HG03060 (cell line): ENCODE results near the gene PACS2.

Experiments
- ATAC-seq: cut with Tn5 transposase; IDR thresholded peaks from one replicate; pipeline ENCODE4 v1.9.1; 2021; ENCODE audit warnings: low read depth, moderate number of reproducible peaks; ENCODE audit not compliant: unreplicated experiment

The PACS2 gene

DNA sequence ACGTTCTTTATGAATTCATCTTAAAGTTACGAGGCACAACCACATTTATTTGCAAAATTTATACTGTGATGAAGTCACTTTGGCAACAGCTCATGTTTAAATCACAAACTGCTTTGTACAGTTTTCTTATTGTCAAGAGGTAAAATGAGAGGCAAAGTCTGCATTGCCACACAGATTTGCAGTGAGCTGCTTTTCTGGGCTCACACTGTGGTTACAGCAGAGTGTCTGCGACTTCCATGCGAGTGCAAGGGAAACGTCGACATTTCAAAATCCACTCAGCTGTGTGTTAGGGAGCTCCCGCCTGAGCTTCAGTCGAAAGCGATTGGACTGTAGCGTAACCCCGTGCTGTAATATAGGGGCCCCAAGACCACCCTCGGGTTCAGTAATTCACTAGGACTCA lies 118.1 kb downstream of the PACS2 start:
- ATAC-seq: no peak

GRCh38 chr14:105433161-105433605 lies 118.6 kb downstream of the PACS2 start:
- no peak for ATAC-seq

- no peak for ATAC-seq
Measured at GRCh38 chr14:105436402-105436801, 121.9 kb downstream of the PACS2 start.

DNA sequence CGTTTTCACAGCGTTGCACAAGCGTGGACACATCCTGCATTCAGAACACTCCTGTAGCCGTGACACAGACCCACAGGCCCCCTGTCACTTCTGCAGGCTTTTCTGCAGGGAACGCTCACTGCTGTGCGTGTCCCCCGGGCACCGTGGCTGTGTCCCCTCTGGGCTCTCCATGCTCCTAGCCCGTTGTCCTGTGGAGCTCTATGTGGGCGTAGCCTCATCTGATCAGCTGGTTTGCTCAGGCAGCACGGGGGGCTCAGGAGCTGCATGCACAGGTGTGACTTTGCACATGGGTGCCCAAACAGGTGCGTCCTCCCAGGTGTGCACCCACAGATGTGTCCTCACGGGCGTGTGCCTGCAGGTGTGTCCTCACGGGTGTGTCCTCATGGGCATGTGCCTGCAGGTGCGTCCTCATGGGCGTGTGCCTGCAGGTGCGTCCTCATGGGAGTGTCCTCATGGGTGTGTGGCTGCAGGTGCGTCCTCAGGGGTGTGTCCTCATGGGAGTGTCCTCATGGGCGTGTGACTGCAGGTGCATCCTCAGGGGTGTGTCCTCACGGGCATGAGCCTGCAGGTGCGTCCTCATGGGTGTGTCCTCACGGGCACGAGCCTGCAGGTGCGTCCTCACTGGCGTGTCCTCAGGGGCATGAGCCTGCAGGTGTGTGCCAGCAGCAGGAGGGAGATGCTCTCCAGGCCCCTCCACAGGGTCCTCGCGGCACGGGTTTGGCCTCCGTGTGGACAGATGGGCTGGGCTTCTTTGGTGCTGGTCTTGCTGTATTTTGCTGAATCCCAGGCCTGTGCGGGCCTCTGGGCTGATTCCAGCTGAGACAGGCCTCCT lies 122.6 kb downstream of the PACS2 start:
- ATAC-seq: no peak

DNA sequence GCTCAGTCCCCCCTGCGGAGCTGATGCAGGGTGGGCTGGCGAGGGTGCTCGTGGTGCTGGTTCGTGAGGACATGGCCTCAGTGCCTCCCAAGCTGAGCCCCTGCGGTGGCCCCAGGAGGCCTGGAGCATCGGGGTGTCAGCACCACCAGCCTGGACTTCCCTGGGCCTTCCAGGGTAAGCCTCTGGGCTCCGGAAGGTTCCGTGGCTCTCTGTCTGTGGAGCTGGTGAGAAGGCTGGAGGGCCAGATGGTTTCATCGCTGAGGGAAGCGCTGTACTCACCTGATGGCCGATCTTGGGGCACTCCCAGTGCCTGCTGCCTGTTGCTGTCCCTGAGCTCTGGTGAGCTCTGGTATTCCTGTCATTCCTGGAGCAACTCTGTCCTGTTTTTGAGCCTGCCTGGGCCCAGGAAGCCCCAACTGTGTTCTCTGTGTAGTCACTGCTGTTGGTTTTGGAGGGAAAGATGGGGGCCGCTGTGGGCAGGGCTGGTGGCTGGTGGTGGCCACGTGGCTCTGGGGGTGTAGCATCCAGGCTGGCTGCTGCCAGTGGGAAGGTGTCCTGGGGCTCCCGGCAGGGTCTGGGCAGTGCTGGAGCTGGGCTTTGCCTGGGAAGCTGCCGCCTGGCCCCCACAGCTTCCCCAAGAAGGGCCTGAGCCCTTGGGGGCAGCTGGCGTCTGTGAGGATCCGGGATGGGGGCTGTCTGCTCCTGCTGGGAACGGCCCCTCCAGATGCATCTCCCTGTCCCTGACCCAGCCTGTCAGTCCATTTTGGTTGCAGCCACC lies 123.4 kb downstream of the PACS2 start:
- ATAC-seq: no peak

GRCh38 chr14:105439179-105439578 lies 124.6 kb downstream of the PACS2 start:
- no peak for ATAC-seq

DNA sequence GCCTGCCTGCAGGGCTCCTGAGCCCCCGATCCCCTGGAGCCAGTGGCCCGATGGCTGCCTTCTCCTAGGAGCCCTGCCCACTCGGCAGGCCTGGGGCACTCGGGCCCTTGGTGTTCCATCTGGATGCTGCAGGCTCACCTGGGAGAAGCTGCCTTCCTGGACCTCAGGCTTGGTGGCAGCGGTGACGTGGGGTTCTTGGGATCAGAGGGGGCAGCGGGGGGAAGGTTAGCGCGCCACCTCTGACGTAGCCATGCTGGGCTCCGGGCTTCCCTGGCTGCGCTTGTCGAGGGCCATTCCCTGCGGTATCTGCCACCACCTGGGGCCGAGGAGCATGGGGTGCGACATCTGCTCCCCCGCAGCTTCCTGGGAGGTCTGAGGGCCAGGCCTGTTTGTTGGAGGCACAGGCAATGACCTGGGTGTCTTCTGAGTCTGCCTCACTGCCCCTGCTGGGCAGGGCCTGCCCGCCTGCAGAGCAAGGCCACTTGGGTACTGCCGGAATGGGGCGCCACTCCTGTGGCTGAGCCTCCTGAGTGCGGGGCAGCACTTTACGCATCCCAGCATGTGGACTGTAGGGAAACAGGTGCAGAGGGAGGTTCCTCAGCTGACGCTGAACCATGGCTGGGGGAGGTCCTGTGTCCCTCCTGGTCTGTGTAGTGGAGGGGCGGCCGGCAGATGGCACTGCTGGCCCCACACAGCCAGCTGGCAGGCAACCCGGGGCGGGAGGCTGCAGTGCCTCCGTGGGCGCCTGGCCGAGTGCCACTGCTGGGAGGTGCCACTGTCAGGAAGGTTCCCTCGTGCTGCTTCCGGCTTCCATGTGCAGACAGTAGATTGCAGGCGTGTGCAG lies 125.4 kb downstream of the PACS2 start:
- no peak for ATAC-seq

- ATAC-seq: no peak
Measured at GRCh38 chr14:105440554-105440900, 126.0 kb downstream of the PACS2 start.

GRCh38 chr14:105440992-105441391 lies 126.4 kb downstream of the PACS2 start:
- ATAC-seq: no peak

DNA sequence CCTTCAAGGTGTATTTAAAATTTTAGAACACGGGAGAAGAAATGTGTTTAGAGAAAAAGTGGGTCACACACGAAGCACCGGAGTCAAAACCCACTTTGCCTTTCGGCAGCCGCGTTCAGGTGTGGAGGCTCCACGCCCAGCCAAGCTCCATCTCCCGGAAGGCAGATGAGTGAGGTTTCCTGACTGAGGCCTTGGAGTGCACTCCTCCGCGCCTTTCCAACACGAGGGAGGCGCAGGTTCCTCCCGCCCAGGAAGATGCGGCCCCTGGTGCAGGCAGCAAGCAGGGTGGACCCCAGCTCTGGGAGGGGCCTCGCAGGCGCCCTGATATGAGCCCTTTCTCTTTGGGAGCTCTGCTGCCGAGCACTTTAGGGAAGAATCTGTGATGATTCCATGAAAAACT lies 127.6 kb downstream of the PACS2 start:
- no peak for ATAC-seq

DNA sequence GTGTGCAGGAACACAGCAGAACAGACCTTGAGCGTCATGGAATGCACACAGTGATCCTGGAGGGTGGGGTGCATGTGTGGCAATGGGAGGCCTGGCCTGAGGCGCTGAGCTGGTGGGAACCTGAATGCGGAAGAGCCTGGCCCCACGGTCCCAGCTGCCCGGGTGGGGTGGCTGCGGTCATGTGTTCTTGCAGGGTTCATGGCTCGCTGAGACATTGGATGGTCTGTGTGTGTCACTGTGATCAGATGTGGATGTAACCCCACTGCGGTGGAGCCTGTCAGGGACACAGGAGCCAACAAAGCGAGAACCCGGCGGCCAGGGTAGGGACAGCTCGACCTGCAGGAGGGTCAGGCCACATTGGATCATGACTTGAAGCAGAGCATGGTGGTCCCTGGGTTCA lies 128.3 kb downstream of the PACS2 start:
- ATAC-seq: no peak

DNA sequence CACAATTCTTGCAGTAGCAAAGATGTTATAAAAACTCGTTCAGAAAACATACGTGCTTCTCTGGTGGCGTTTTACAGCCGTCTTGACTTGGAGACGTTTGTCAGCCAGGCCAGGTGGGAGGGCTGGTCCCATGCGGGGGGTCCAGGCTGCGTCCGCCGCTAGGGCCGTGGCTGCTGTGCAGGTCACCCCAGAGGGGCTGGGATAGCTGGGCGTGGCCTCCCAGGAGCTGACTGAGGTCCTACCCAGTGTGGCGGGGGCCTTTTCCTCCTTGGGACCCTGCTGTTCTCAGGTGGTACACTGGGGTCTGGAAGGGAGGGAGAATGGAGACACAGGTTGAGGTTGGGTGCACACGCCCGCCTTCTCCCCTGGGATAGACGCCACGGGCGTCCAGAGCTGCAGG lies 130.3 kb downstream of the PACS2 start:
- no peak for ATAC-seq

- ATAC-seq: no peak
Measured at GRCh38 chr14:105445290-105445689, 130.7 kb downstream of the PACS2 start.

GRCh38 chr14:105445901-105446845 lies 131.6 kb downstream of the PACS2 start:
- no peak for ATAC-seq

DNA sequence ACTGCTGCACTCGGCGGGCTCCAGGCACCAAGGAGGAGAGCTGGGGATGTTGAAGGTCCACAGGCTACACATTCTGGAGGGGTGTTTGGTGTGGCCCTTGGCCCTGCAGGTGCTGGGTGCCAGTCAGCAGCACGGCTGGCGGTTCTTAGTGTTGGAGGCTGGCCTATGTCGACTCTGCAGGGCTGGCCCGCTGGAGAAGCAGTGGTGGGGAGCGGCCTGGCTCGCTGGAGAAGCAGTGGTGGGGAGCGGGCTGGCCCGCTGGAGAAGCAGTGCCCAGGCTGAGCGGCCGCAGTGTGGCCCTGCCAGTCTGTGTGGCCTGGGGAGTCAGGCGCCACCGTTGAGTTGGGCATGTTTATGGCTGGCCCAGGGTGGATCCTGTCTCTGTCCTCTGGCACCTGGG lies 132.4 kb downstream of the PACS2 start:
- no peak for ATAC-seq
